Activated T-helper 1 cell treated with Interleukin-2 at 50 U/mL for 16 hours (primary cell): ENCODE data around the gene COL6A1.

Experiments
- DNase-seq: peaks from one replicate; pipeline ENCODE4 v3.0.0-alpha.2; 2020; ENCODE audit warnings: low read depth

Gene COL6A1

GRCh38 chr21:46007492-46007868 lies 25.9 kb downstream of the COL6A1 start:
- DNase-seq = no peak

GRCh38 chr21:46008893-46009621 lies 27.5 kb downstream of the COL6A1 start:
- DNase-seq = no peak

GRCh38 chr21:46009951-46010705 lies 28.6 kb downstream of the COL6A1 start:
- DNase-seq = no peak

DNA sequence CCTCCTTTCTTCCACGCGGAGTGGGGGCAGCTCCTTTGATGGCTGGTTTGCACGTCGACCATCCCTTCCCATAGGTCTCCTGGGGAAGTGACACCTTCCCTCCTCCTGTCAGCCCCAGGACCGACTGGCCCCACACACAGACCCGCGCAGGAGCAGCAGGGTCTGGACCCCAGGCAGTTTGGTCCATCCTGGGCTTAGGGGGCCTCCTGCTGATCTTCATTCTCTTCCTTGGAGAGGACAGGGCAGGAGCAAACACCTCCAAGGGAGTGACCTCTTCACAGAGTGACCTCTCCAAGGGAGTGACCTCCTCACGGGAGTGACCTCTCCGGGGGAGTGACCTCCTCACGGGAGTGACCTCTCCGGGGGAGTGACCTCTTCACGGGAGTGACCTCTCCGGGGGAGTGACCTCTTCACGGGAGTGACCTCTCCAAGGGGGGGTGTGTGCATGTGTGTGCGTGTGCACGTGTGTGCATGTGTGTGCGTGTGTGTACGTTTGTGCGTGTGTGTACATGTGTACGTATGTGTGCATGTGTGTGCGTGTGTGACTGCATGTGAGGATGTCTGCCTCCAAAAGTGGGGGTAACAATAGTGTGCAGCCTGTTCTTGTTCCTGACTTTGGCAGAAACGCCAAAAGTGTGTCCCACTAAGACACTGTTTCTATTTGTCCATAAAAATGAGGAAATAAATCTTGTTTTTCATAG lies 29.8 kb downstream of the COL6A1 start:
- DNase-seq = no peak

DNA sequence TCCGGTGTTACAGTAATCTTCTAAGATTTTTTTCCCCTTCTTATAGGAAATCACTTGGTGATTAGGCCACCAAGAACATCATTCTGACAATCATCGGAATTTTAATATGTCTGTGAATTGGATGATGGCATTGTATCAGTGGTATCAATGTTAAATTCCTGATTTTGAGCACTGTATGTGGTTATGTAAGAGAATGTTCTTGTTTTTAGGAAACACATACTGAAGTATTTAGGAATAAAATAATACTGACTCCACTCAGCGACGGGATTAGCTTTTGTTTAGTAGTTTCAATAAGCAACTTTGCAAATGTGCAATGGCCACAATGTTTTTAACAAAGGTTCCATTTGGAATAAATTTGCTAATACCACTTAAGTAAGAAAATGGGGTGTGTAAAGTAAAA lies 30.6 kb downstream of the COL6A1 start:
- DNase-seq = no peak

DNA sequence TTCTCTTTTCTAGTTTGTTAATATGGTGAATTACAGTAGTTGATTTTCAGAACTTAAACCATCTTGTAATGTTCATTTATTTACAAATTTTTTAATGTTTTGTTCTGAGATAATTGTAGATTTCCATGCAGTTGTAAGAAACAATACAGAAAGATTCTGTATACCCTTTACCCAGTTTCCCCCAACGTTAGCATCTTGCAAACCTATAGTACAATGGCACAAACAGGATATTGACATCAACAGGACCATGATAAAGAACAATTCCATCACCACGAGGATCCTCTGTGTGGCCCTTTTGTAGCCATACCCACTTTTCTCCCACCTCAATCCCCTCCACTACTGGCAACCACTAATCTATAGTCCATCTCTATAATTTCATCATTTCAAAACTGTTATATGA lies 33.3 kb downstream of the COL6A1 start:
- no peak for DNase-seq

GRCh38 chr21:46017148-46017547 lies 35.6 kb downstream of the COL6A1 start:
- no peak for DNase-seq

DNA sequence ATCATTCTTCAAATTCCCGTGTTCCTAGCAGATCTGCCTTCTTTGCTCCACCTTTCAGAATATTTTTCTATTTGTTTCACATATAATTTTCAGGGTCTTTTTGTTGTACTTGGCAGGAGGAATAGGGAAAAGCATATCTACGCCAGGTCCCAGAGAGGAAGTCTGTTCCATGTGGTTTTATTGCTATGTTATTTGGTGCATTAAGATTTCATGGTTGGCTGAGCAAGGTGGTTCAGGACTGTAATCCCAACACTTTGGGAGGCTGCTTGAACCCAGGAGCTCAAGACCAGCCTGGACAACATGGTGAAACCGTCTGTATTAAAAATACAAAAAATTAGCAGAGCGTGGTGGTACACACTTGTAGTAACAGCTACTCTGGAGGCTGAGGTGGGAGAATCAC lies 36.1 kb downstream of the COL6A1 start:
- DNase-seq = no peak

DNA sequence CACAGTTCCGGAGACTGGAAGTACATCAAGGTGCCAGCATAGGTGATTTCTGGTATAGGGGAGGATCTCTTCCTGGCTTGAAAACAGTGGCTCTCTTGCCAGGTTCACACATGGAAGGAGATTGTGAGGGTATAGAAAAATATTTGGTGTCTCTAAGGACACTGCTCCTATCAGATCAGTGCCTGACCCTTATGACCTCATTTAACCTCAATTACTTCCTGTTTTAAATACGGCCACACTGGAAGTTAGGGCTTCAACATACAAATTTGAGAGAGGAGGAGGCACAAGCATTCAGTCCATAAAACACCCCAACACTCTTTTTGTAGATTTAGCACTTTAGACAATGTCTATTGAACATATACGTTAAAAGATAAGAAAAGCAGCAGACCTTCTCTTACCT lies 37.0 kb downstream of the COL6A1 start:
- DNase-seq = no peak

GRCh38 chr21:46020581-46020980 lies 39.0 kb downstream of the COL6A1 start:
- no peak for DNase-seq

- no peak for DNase-seq
Observed at GRCh38 chr21:46021398-46021797, 39.8 kb downstream of the COL6A1 start.

DNA sequence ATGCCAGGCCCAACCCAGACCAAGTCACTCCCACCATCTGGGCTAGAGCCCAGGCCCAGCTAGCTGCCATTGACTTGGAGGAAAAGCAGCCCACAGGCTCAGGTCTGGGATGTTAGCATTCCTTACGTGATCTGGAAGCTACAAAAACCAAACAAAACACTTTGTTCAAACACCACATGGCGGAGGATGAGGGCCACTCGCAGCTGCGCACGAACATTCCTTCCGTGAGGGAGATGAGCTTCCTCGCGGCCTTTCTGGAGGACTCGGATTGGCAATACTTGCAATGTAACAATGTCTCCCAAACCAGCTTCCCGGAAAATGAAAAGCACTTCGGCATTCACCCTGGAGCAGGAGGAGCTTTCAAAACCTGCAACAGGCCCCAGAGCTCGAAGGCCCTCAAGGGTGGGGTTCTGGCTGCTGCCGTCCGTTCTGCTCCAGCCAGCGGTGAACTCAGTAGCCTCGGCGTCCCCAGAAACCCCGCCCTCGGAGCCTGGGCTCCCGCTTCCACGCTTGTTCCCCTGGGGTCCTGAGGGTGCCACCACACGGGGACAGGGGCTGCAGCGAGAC lies 40.5 kb downstream of the COL6A1 start:
- DNase-seq = no peak

- no peak for DNase-seq
Observed at GRCh38 chr21:46022551-46023525, 41.3 kb downstream of the COL6A1 start.

DNA sequence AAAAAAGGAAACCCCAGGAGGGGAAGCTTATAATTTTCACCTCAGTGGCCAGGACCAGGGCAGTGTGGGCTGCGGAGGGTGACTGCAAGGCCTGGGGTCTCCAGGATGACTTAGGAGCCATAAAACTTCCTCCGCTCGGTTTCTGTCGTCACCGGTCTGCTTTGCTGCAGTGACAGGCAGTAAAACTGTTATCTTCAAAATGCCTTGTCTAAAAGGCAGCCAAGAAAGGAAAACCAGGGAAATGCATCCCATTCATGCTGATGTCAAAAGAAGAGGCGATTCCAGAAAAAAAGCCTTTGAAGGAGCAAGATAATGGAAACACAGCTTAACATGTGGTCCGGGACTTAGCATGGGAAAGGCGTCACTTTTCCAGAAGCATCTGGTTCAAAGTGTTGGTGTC lies 42.0 kb downstream of the COL6A1 start:
- no peak for DNase-seq

DNA sequence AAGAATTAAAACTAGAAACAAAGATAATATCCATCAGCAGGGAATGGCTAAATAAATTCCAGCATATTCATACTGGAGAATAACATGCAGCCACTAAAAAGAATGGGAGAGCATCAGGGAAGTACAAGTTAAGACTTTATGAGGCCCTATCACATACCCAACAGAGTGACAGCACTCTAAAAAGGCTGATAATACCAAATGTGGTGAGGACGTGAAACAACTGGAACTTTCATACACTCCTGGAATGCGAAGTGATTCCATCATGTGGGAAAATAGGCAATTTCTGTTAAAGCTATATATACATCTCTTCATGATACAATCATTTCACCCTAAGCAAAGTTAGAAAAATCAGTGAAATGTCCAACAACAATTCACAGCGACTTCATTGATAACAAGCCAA lies 42.6 kb downstream of the COL6A1 start:
- no peak for DNase-seq

- DNase-seq = no peak
Observed at GRCh38 chr21:46025113-46025770, 43.7 kb downstream of the COL6A1 start.

DNA sequence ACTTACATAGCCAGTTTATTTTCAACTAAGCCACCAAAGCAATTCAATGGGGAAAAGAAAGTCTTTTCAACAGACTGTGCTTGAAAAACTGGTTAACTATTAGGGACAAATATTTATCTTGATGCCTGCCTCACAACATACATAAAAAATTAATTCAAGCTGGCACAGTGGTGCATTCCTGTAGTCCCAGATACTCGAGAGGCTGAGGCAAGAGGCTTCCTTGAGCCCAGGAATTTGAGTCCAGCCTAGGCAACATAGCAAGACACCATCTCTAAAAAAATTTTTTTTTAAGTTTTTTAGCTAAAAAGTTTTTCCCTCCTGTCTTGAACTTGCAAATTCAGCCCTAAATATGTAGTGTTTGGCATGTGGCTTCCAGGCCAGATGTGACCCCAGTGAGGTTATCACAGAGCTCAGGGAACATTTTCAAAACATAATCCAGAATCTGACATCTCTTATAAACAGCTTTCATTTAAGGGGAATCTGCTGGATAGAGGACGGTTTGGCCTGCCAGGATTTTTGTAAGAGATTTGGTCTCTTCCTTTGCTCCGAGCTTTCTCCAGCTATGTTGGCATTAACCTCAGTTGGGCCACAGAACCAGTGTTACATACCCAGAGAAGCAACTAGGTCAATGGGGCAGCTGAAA lies 46.4 kb downstream of the COL6A1 start:
- DNase-seq = no peak

DNA sequence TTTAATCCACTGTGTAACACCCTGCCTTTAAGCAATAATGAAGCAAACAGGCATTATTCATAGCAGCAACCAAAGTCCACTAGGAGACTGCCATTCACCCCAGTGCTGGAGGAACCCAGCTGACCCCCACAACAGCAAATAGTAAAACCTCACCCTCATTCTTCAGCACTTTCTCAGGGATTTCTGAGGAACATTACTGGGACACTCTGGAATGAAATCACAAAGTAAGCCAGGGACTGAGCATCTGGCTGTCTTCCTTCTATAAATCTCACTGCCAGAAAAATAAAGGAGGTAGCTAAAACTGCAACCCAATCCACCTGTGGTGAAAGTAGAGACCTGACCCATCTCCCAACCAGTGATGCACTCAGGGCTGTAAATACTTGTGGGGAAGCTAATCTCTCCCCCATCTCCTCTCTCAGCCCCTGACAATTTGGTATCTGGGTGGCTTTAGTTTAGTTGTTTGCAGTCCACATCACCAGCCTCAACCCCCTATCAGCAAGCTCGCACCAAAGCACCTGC lies 47.1 kb downstream of the COL6A1 start:
- no peak for DNase-seq

DNA sequence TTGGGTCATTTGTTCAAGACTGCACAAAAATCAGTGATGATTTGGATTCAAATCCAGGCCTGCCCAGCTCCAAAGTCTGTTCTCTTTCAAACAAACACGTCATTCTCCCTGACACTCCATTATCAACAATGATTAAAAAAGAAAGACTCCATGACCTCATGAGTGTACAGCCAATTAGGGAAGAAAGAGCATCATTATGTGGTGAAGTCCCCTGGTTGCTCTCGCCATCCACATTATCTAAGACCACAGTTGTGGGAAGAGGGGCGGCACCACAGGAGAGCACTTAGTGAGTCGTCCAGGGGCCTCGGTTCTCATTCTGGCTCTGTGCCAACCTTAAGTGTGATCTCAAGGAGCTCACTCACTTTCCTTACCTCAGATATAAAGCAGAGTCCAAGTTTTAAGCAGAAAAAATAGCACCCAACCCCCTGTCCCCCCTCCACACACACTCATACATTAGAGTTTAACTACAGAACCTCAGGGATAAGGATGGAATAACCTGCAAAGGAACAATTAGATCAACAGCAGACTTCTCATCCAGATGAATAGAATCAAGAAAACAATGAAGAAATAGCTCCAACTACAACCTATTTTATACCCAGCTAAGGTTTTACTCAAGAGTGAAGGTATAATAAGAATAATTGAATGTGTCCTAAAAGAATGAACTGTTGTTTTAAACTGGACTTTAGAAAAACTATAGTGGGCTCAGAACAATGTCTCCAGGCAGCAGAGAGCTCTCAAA lies 47.8 kb downstream of the COL6A1 start:
- no peak for DNase-seq

GRCh38 chr21:46031484-46031883 lies 49.9 kb downstream of the COL6A1 start:
- DNase-seq = no peak
